HG03460 (cell line): ENCODE measurements around the gene LHX3.

Experiments used
- ATAC-seq: cut with Tn5 transposase; IDR thresholded peaks from one replicate; pipeline ENCODE4 v1.9.1; 2021; ENCODE audit not compliant: unreplicated experiment

LHX3 gene

GRCh38 chr9:136204838-136205706 lies at the start of gene LHX3:
Gene LHX3 (minus strand): TSS chr9:136205128. CDS start chr9:136205012, 116 bp downstream.
- ATAC-seq = no peak

DNA sequence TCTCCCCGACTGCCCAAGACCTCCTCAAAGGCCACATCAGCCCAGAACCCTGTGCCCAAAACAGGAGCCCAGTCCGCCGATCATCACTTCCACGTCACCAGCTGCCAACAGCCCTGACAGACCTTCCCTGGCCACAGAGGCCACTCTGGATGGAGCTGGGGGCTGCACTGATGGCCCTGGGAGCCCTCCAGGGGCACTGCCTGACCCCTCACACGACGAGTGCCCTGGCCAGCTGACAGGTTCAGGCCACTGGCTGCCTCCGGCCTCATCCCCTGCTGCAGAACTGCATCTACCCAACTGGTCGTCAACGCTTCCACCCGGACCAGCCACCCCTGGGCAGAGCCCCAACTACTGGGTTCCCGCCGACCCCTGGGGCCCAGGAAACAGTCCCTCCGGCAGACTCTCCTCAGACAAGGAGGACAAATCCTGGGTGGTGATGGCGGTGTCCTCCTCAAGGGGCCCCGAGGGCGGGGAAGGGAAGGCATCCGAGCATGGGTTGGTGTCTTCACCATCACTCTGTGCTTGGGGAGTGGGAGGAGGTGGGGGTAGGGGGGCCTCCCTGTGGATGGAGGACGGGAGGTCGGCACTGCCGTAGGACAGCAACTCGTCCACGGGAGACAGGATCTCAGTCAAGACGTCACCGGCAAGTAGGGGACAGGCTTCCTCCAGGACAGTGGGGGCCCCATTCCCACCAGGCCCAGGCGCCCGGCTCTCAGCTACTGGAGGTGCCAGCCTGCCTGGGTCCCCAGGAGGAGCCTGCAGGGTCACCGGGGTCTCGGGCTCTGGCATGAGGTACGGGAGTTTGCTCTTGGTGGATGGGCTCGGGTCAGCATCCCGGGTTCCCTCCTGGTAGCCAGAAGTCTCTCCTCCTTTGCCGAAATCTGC lies 48.6 kb upstream of the LHX3 start:
- ATAC-seq = no peak

GRCh38 chr9:136252846-136253245 lies 47.9 kb upstream of the LHX3 start:
- ATAC-seq = no peak

- no peak for ATAC-seq
Observed at GRCh38 chr9:136252281-136252680, 47.4 kb upstream of the LHX3 start.

DNA sequence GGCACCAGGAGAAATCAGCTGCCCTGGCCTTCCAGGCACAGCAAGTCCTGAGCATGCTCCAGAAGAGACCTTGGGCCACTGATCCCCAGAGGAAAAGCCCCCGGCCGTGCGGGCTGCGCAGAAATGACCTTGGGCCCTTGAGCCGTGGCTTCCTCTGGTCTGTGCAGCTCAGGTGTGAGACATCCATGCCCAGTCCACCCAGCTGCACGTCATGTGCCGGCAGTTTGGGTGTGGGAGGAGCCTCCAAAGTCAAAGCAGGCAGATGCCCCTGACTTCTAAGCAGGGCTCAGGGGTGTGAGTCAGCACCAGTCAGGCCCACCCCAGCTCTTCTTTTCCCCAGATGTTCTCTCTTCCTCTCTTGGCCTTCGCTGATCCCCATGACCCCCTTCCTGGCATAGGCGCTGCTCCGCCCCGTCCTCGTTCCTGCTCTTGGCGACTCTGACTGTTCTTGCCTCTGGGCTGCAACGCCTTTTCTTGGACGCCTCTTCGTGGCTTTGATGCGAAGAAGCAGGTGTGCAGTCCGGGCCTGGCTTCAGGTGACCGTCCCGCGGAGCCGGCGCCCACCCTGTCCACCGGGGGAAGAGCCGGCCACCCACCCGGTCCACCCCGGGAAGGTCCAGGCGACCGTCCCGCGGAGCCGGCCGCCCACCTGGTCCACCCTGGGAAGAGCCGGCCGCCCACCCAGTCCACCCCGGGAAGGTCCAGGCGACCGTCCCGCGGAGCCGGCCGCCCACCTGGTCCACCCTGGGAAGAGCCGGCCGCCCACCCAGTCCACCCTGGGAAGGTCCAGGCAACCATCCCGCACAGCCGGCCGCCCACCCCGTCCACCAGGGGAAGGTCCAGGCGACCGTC lies 46.6 kb upstream of the LHX3 start:
- no peak for ATAC-seq

DNA sequence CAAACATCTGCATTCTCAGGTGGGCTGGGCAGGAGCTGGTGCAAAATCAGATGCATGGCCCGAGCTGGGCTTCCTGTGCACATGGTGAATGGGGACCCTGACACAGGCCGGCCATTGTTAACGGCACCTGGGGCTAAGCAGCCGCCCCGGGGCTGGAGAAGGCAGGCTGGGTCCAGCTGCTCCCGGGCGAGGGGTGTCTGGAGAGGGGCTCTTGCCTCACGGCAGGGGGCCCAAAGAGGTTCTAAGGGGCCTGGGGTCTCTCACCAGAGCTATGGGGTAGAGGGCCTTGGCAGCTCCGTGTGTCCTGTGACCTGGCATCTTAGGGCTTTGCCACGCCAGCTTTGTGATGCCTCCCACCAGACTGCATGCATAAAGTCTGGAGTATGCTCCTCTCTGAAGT lies 45.7 kb upstream of the LHX3 start:
- ATAC-seq = no peak

GRCh38 chr9:136249877-136250559 lies 45.1 kb upstream of the LHX3 start:
- no peak for ATAC-seq

GRCh38 chr9:136248951-136249876 lies 44.3 kb upstream of the LHX3 start:
- ATAC-seq = no peak

DNA sequence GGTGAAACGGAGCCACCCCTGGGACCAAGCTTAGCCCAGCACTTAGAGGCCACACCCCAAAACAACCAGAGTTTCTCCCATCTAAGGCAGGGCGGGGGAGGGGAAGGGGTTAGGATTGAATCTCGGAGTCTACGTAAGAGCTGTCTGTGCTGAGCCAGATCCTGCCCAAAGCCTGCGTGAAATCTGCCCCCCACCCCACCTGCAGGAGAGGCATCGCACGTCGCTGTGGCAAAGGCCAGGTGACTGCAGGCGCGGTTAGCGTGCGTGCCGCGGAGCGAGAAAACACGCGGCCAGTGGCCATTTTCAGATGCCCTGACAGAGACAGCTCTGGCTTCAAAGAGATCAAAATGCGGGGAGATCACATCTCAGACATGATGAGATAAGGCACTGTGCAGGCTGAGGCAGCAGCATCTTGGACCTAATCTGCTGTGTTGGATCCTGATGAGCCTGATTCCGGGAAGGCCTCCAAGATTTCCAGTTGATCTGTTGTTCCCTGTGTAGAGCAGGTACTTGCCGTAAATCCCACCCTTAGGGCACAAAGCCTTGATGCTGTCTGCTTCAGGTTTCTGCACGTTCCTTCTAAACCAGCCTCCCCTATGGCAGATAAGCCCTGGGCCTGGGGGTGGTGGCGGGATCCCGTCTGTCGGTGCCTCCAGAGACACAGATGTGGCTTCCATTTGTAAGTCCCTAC lies 43.2 kb upstream of the LHX3 start:
- no peak for ATAC-seq

- ATAC-seq = no peak
Observed at GRCh38 chr9:136247551-136247916, 42.6 kb upstream of the LHX3 start.

GRCh38 chr9:136246849-136247550 lies 42.1 kb upstream of the LHX3 start:
- ATAC-seq = no peak

- peak; percentile 31 for ATAC-seq
Observed at GRCh38 chr9:136245219-136246150, 40.6 kb upstream of the LHX3 start, which contains the start of gene QSOX2. Gene QSOX2 (minus strand): TSS chr9:136245812. CDS start chr9:136245803, 9 bp downstream.

DNA sequence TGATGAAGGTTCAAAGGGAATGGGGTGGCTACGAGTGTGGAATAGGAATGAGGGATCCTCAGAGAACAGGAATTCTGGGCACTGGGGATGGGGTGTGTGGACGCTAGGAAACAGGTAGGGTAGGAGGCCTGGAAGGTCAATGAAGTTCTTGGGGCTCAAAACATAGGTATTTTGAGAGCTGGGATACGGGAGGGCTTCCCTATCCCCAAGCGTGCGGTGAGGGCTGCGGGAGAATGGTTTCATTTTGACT lies 40.0 kb upstream of the LHX3 start:
- ATAC-seq = no peak

GRCh38 chr9:136244122-136244968 lies 39.4 kb upstream of the LHX3 start:
- peak; percentile 41 for ATAC-seq

GRCh38 chr9:136243631-136244030 lies 38.7 kb upstream of the LHX3 start:
- no peak for ATAC-seq

GRCh38 chr9:136242918-136243525 lies 38.1 kb upstream of the LHX3 start:
- no peak for ATAC-seq
